ENCODE results near the gene FNDC3B. TPM values are rescaled to one million over a fixed set of nuclear protein-coding genes. Genes with fewer than 3 reads are reported as not detected.

Gene FNDC3B
- total and polyA plus RNA-seq, 2 donors from 2014 or later: 11.8 to 185 TPM

DNA sequence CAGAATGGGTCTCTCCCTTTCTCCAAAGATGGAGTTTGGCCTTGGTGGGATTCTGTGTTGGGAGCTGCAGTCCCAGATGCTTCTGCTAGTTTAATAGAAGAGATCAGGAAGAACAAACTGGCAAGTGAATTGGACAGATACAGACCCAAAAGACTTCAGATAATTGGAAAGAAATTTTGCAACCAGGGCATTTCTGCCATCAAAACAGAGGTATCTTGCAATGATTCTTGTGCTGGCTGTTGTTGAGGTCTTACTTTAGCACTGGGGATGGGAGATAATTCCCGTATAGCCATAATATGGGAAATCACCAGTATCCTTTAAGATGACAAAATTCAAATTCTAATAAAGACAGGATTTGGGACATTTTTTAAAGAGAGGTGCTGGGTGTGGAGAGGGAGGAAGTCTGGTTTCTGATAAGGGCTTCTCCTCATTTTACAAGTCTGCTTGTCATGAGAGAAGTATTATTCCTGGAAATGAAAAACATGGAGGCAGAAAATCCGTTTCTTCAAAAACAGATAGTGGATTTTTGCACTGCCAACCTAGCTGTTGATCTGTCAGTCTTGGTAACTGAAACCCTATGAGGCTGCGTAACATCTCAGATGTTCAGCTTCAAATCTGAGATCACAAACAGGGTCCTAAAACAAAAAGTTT lies 40.1 kb downstream of the FNDC3B start:
- peaks cover 0 to 19% (median 14%) of the 10 kb centered on the region in 3 donors for H3K4me1 ChIP-seq (ENCODE audit: control insufficient read depth in 2 of 3, insufficient read depth in 2 of 3, low read depth in 1 of 3, low read length in 3 of 3)
- no peaks in the 10 kb centered on the region for H3K27me3 ChIP-seq (ENCODE audit: control insufficient read depth, insufficient read depth, low read length)
- no peak for DNase-seq
- peaks cover 0 to 6% (median 0%) of the 10 kb centered on the region in 3 donors for H3K36me3 ChIP-seq (ENCODE audit: control insufficient read depth in 2 of 3, insufficient read depth in 3 of 3, low read length in 3 of 3)
- no peak for FAIRE-seq
- no peak overlapping the region for H3K4me3 ChIP-seq (ENCODE audit: low read length in 3 of 3)
- intact Hi-C loops (cut with DNase I): no loop called here
- H3K27ac ChIP-seq (ENCODE audit: low read depth in 2 of 2, low read length in 2 of 2): no peak overlapping the region
- TF ChIP-seq CTCF (IDR thresholded peaks at IDR 0.05; ENCODE audit: borderline replicate concordance, extremely low read depth, insufficient read depth): no peak
- no peak overlapping the region for H3K9ac ChIP-seq (ENCODE audit: low read length in 3 of 3)
- H3K9me3 ChIP-seq (ENCODE audit: control insufficient read depth in 2 of 3, insufficient read depth in 1 of 3, low read length in 3 of 3): no peaks in the 10 kb centered on the region

DNA sequence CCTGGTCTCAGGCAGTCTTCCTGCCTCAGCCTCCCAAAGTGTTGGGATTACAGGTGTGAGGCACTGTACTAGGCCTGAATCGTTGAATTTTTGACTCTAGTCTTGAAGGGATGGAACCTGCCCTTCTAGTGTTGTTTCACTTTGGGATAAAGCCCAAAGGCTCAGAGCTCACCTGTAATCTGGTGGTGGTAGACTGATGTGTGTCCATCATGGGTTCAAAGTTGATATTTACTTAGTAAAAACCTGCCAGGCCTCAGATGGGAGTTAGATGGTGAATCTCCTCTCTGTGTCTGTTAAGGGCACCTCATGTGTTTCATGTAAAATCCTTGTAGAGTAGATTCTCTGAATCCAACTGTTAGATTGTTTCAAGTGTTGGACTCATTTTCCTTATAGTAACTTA lies 41.1 kb downstream of the FNDC3B start:
- FAIRE-seq: no peak
- Histone ChIP-seq H3K27ac (ENCODE audit: low read depth in 2 of 2, low read length in 2 of 2) (no peak overlapping the region), H3K27me3 (ENCODE audit: control insufficient read depth, insufficient read depth, low read length) (no peaks in the 10 kb centered on the region), H3K9me3 (ENCODE audit: control insufficient read depth in 2 of 3, insufficient read depth in 1 of 3, low read length in 3 of 3) (no peaks in the 10 kb centered on the region), H3K9ac (ENCODE audit: low read length in 3 of 3) (no peak overlapping the region), H3K36me3 (ENCODE audit: control insufficient read depth in 2 of 3, insufficient read depth in 3 of 3, low read length in 3 of 3) (peaks cover 0 to 6% (median 0%) of the 10 kb centered on the region in 3 donors), H3K4me3 (ENCODE audit: low read length in 3 of 3) (no peak overlapping the region), H3K4me1 (ENCODE audit: control insufficient read depth in 2 of 3, insufficient read depth in 2 of 3, low read depth in 1 of 3, low read length in 3 of 3) (peaks cover 0 to 18% (median 10%) of the 10 kb centered on the region in 3 donors)
- DNase-seq: no peak
- intact Hi-C loops (cut with DNase I): no loop called here
- TF ChIP-seq CTCF (IDR thresholded peaks at IDR 0.05; ENCODE audit: borderline replicate concordance, extremely low read depth, insufficient read depth): no peak

GRCh38 chr3:172082269-172082668 lies 42.9 kb downstream of the FNDC3B start:
- intact Hi-C loops (cut with DNase I): no loop called here
- Histone ChIP-seq H3K4me3 (ENCODE audit: low read length in 3 of 3) (no peak overlapping the region), H3K4me1 (ENCODE audit: control insufficient read depth in 2 of 3, insufficient read depth in 2 of 3, low read depth in 1 of 3, low read length in 3 of 3) (peaks cover 0 to 18% (median 10%) of the 10 kb centered on the region in 3 donors)

More at GRCh38 chr3:172082269-172082668, 42.9 kb downstream of the FNDC3B start:
- FAIRE-seq: no peak
- Histone ChIP-seq H3K9ac (ENCODE audit: low read length in 3 of 3) (no peak overlapping the region), H3K9me3 (ENCODE audit: control insufficient read depth in 2 of 3, insufficient read depth in 1 of 3, low read length in 3 of 3) (no peaks in the 10 kb centered on the region), H3K36me3 (ENCODE audit: control insufficient read depth in 2 of 3, insufficient read depth in 3 of 3, low read length in 3 of 3) (peaks cover 0 to 6% (median 0%) of the 10 kb centered on the region in 3 donors), H3K27ac (ENCODE audit: low read depth in 2 of 2, low read length in 2 of 2) (peak overlapping the region in 1 of 2 donors; percentile 44), H3K27me3 (ENCODE audit: control insufficient read depth, insufficient read depth, low read length) (no peaks in the 10 kb centered on the region)
- no peak for TF ChIP-seq CTCF (IDR thresholded peaks at IDR 0.05; ENCODE audit: borderline replicate concordance, extremely low read depth, insufficient read depth)
- peak in 2 of 5 donors; percentile 19 to 71 for DNase-seq
